Right lobe of liver (tissue), 4 donors: Measurements from ENCODE around the gene OLFM2.

Source experiments
- POLR2A ChIP-seq: fragments of 450-650 bp; IDR thresholded peaks from one replicate; pipeline ENCODE4 v1.6.1; 2017; ENCODE audit warnings: antibody characterized with exemption, mild to moderate bottlenecking
- TF ChIP-seq, protein P1 (sequence below), 4 donors: fragments of 200-600 bp in 3 of 4; fragments of 450-650 bp in 1 of 4; IDR thresholded peaks; one replicate each; pipeline versions ENCODE4 v1.5.1 to v1.8.0; 2016 to 2022; ENCODE audit warnings: antibody characterized with exemption in 4 of 4, mild to moderate bottlenecking in 2 of 4
- donor health status: DM: no; HTN: no; CAD: no.
- donor health status: DM: no; HTN: no; CAD: no.
- donor health status: DM: no; HTN: yes; CAD: no.

DNA sequence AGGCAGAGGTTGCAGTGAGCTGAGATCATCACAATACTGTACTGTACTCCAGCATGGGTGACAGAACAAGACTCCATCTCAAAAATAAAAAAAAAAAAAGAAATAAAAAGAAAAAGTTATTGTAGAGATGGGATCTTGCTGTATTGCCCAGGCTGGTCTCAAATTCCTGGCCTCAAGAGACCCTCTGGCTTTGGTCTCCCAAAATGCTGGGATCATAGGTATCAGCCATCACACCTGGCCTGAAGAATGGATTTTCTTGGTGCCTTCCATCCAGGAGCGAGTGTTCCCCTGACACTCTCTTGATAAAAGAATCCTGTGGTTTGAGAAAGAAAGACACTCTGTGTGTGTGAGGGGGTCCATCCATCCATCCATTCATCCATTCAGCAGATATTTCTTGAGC lies 4.7 kb downstream of the OLFM2 start:
- TF ChIP-seq, protein P1, sequence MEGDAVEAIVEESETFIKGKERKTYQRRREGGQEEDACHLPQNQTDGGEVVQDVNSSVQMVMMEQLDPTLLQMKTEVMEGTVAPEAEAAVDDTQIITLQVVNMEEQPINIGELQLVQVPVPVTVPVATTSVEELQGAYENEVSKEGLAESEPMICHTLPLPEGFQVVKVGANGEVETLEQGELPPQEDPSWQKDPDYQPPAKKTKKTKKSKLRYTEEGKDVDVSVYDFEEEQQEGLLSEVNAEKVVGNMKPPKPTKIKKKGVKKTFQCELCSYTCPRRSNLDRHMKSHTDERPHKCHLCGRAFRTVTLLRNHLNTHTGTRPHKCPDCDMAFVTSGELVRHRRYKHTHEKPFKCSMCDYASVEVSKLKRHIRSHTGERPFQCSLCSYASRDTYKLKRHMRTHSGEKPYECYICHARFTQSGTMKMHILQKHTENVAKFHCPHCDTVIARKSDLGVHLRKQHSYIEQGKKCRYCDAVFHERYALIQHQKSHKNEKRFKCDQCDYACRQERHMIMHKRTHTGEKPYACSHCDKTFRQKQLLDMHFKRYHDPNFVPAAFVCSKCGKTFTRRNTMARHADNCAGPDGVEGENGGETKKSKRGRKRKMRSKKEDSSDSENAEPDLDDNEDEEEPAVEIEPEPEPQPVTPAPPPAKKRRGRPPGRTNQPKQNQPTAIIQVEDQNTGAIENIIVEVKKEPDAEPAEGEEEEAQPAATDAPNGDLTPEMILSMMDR (IDR thresholded peaks at IDR 0.05), result no peak
- TF ChIP-seq POLR2A, result no peak
